ENCODE measurements around the gene ZCWPW1.

DNA sequence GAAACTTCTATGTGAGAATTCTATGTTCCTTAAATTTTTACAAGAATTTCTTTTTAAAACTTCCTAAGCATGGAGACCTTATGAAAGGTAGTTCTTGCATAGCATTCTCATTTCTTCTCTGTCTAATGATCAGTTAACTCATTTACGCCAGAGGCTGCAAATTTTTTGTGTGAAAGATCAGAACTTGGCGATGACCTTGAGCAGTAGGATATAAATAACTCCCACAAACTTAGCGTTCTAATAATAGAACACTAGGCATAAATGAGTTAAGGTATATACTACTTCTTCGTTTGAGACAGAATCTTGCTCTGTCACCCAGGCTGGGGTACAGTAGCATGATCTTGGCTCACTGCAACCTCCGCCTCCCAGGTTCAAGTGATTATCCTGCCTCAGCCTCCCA, 41.6 kb downstream of the ZCWPW1 start:
- TF ChIP-seq, protein P1, sequence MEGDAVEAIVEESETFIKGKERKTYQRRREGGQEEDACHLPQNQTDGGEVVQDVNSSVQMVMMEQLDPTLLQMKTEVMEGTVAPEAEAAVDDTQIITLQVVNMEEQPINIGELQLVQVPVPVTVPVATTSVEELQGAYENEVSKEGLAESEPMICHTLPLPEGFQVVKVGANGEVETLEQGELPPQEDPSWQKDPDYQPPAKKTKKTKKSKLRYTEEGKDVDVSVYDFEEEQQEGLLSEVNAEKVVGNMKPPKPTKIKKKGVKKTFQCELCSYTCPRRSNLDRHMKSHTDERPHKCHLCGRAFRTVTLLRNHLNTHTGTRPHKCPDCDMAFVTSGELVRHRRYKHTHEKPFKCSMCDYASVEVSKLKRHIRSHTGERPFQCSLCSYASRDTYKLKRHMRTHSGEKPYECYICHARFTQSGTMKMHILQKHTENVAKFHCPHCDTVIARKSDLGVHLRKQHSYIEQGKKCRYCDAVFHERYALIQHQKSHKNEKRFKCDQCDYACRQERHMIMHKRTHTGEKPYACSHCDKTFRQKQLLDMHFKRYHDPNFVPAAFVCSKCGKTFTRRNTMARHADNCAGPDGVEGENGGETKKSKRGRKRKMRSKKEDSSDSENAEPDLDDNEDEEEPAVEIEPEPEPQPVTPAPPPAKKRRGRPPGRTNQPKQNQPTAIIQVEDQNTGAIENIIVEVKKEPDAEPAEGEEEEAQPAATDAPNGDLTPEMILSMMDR (IDR thresholded peaks at IDR 0.05): no peak
- TF ChIP-seq POLR2A (IDR thresholded peaks at IDR 0.05): no peak
